ENCODE measurements around the gene SAMD9. TPM values are rescaled to one million over a fixed set of nuclear protein-coding genes. Genes with fewer than 3 reads are reported as not detected.
A peak's percentile ranks its signal among the peaks of the same experiment; 100 is the strongest.

SAMD9 gene
- total RNA-seq, 4 donors from 2014 or later: 2.6 to 25.6 (median 14.3) TPM

- H3K27me3 ChIP-seq: no peaks in the 10 kb centered on the region
- in situ Hi-C loops (cut with MboI; ENCODE audit: low pct_ligation_motif_present in 1 of 4, low pct_unique_long_range_greater_than_20kb in 1 of 4, low sequenced_read_pairs in 3 of 4) (no loop called here), intact Hi-C loops (cut with DNase I; ENCODE audit: low total_unique reads) (no loop called here)
- H3K4me3 ChIP-seq: peak overlapping the region in 1 of 4 donors; percentile 53
- DNase-seq: no peak
- H3K27ac ChIP-seq: peak overlapping the region; percentile 31 to 73 (median 56)
- no peaks in the 10 kb centered on the region for H3K9me3 ChIP-seq
- peaks cover 0 to 12% (median 0%) of the 10 kb centered on the region in 4 donors for H3K36me3 ChIP-seq
- TF ChIP-seq POLR2A (IDR thresholded peaks at IDR 0.05): no peak
- no peak for TF ChIP-seq EP300 (IDR thresholded peaks at IDR 0.05; ENCODE audit: low read depth)
- TF ChIP-seq POLR2AphosphoS5 (IDR thresholded peaks at IDR 0.05): no peak
- no peak for TF ChIP-seq CTCF (IDR thresholded peaks at IDR 0.05)
- 73 to 88% methylated on average over 2 to 3 of the region's 3 CpGs for WGBS, 2 donors (ENCODE audit: low coverage in 1 of 2)
- H3K4me1 ChIP-seq: peaks cover 0 to 29% (median 5%) of the 10 kb centered on the region in 4 donors
Observed at GRCh38 chr7:93148727-93149126, 30.9 kb upstream of the SAMD9 start.

- Histone ChIP-seq H3K4me1 (peaks cover 0 to 29% (median 5%) of the 10 kb centered on the region in 4 donors), H3K27me3 (no peaks in the 10 kb centered on the region), H3K36me3 (peaks cover 0 to 17% (median 0%) of the 10 kb centered on the region in 4 donors), H3K9me3 (no peaks in the 10 kb centered on the region), H3K27ac (peak within 1 kb of the TSS; percentile 31 to 73 (median 56)), H3K4me3 (peak within 1 kb of the TSS; percentile 17 to 53 (median 23))
- in situ Hi-C loops (cut with MboI; ENCODE audit: low pct_ligation_motif_present in 1 of 4, low pct_unique_long_range_greater_than_20kb in 1 of 4, low sequenced_read_pairs in 3 of 4): no loop called here
- no peak for TF ChIP-seq CTCF (IDR thresholded peaks at IDR 0.05)
- no peak for TF ChIP-seq EP300 (IDR thresholded peaks at IDR 0.05; ENCODE audit: low read depth)
- no peak for TF ChIP-seq POLR2AphosphoS5 (IDR thresholded peaks at IDR 0.05)
- intact Hi-C loops (cut with DNase I; ENCODE audit: low total_unique reads): no loop called here
- WGBS, 2 donors (ENCODE audit: low coverage in 1 of 2): 8 to 14% methylated on average over 2 of the region's 2 CpGs
- DNase-seq: no peak
Observed at GRCh38 chr7:93148144-93148543, 30.4 kb upstream of the SAMD9 start, which contains the start of gene SAMD9L. TSS of gene SAMD9L (minus strand) at chr7:93148385. CDS start at chr7:93135971, 12,414 bp downstream.

- peak; percentile 47 for DNase-seq
- no peaks in the 10 kb centered on the region for H3K27me3 ChIP-seq
- H3K4me3 ChIP-seq: peak overlapping the region; percentile 17 to 53 (median 23)
- peaks cover 0 to 23% (median 2%) of the 10 kb centered on the region in 4 donors for H3K36me3 ChIP-seq
- peak overlapping the region; percentile 31 to 73 (median 56) for H3K27ac ChIP-seq
- TF ChIP-seq POLR2A (IDR thresholded peaks at IDR 0.05) (no peak), CTCF (IDR thresholded peaks at IDR 0.05) (no peak), EP300 (IDR thresholded peaks at IDR 0.05; ENCODE audit: low read depth) (no peak), POLR2AphosphoS5 (IDR thresholded peaks at IDR 0.05) (no peak)
- in situ Hi-C loops (cut with MboI; ENCODE audit: low pct_ligation_motif_present in 1 of 4, low pct_unique_long_range_greater_than_20kb in 1 of 4, low sequenced_read_pairs in 3 of 4) (no loop called here), intact Hi-C loops (cut with DNase I; ENCODE audit: low total_unique reads) (no loop called here)
- H3K4me1 ChIP-seq: peaks cover 0 to 29% (median 5%) of the 10 kb centered on the region in 4 donors
- no peaks in the 10 kb centered on the region for H3K9me3 ChIP-seq
- WGBS, 2 donors (ENCODE audit: low coverage in 1 of 2): 0 to 2% methylated on average over 1 to 3 of the region's 3 CpGs
Observed at GRCh38 chr7:93147363-93147762, 29.6 kb upstream of the SAMD9 start.

GRCh38 chr7:93146472-93147141 lies 28.8 kb upstream of the SAMD9 start:
- intact Hi-C loops (cut with DNase I; ENCODE audit: low total_unique reads): no loop called here
- H3K9me3 ChIP-seq: no peaks in the 10 kb centered on the region
- in situ Hi-C loops (cut with MboI; ENCODE audit: low pct_ligation_motif_present in 1 of 4, low pct_unique_long_range_greater_than_20kb in 1 of 4, low sequenced_read_pairs in 3 of 4): no loop called here
- peaks cover 0 to 29% (median 5%) of the 10 kb centered on the region in 4 donors for H3K4me1 ChIP-seq
- TF ChIP-seq CTCF (IDR thresholded peaks at IDR 0.05): no peak
- no peak for TF ChIP-seq POLR2AphosphoS5 (IDR thresholded peaks at IDR 0.05)
- TF ChIP-seq EP300 (IDR thresholded peaks at IDR 0.05; ENCODE audit: low read depth): no peak
- no peak for TF ChIP-seq POLR2A (IDR thresholded peaks at IDR 0.05)
- peak overlapping the region in 3 of 4 donors; percentile 22 to 53 (median 24) for H3K4me3 ChIP-seq
- H3K27ac ChIP-seq: peak overlapping the region; percentile 31 to 73 (median 56)
- 48 to 57% methylated on average over 4 to 5 of the region's 5 CpGs for WGBS, 2 donors (ENCODE audit: low coverage in 1 of 2)
- DNase-seq: no peak
- peaks cover 0 to 29% (median 2%) of the 10 kb centered on the region in 4 donors for H3K36me3 ChIP-seq
- no peaks in the 10 kb centered on the region for H3K27me3 ChIP-seq

Data from transverse colon (tissue), 4 donors.